GM18499 (cell line): Measurements from ENCODE around the gene FOXK1.
"Not testable (repeated sequence)": the region's sequence is repeated elsewhere in the genome, so short reads cannot be mapped to it uniquely, and the experiment has no call there.

Experiments
- ATAC-seq: cut with Tn5 transposase; IDR thresholded peaks from one replicate; pipeline ENCODE4 v1.9.1; 2021; ENCODE audit warnings: moderate number of reproducible peaks; ENCODE audit not compliant: insufficient read depth, unreplicated experiment

Gene FOXK1

GRCh38 chr7:4681886-4682620 lies at the start of gene FOXK1:
Gene FOXK1 (plus strand): TSS chr7:4682295. CDS start chr7:4682309, 14 bp downstream.
- ATAC-seq = no peak

GRCh38 chr7:4633012-4633411 lies 49.1 kb upstream of the FOXK1 start:
- ATAC-seq = no peak

GRCh38 chr7:4634166-4634565 lies 47.9 kb upstream of the FOXK1 start:
- ATAC-seq = no peak

GRCh38 chr7:4638781-4639575 lies 43.1 kb upstream of the FOXK1 start:
- no peak for ATAC-seq

GRCh38 chr7:4641091-4641666 lies 40.9 kb upstream of the FOXK1 start:
- ATAC-seq = no peak

GRCh38 chr7:4641667-4642467 lies 40.2 kb upstream of the FOXK1 start:
- ATAC-seq = peak; percentile 63

GRCh38 chr7:4642468-4643203 lies 39.5 kb upstream of the FOXK1 start:
- ATAC-seq = no peak

GRCh38 chr7:4643204-4643471 lies 39.0 kb upstream of the FOXK1 start:
- not testable (repeated sequence) for ATAC-seq

GRCh38 chr7:4645246-4645645 lies 36.8 kb upstream of the FOXK1 start:
- ATAC-seq = no peak

GRCh38 chr7:4648111-4648510 lies 34.0 kb upstream of the FOXK1 start:
- ATAC-seq = no peak

GRCh38 chr7:4650433-4651047 lies 31.6 kb upstream of the FOXK1 start:
- no peak for ATAC-seq

GRCh38 chr7:4653771-4654170 lies 28.3 kb upstream of the FOXK1 start:
- no peak for ATAC-seq

- no peak for ATAC-seq
Observed at GRCh38 chr7:4655311-4655710, 26.8 kb upstream of the FOXK1 start.

- no peak for ATAC-seq
Observed at GRCh38 chr7:4655896-4656295, 26.2 kb upstream of the FOXK1 start.

- ATAC-seq = no peak
Observed at GRCh38 chr7:4657640-4658417, 24.3 kb upstream of the FOXK1 start.

GRCh38 chr7:4659551-4660286 lies 22.4 kb upstream of the FOXK1 start:
- ATAC-seq = no peak

- no peak for ATAC-seq
Observed at GRCh38 chr7:4661871-4662270, 20.2 kb upstream of the FOXK1 start.
